Natural killer cell (primary cell): ENCODE data around the gene NPLOC4. TPM values are rescaled to one million over a fixed set of nuclear protein-coding genes. Genes with fewer than 3 reads are reported as not detected.

ENCODE experiments used
- ATAC-seq, 3 donors: fragments of 150-1000 bp in 2 of 3; fragments of 200-7000 bp in 1 of 3; cut with Tn5 transposase; 1 replicate in 1 of 3; 2 replicates in 2 of 3; pipeline ENCODE4 v1.10.0; 2021; ENCODE audit warnings: mild to moderate bottlenecking in 2 of 3, moderate library complexity in 2 of 3
- DNase-seq, 2 donors: peaks; one replicate each; pipeline versions ENCODE4 v3.0.0 to v3.0.0-alpha.2; 2013 to 2021; ENCODE audit warnings: mixed read lengths in 1 of 2
- H3K27ac ChIP-seq: one replicate; pipeline ENCODE4 v1.5.1; 2013; ENCODE audit warnings: mild to moderate bottlenecking, low read length
- H3K27me3 ChIP-seq: one replicate; pipeline ENCODE4 v1.6.1; 2013; ENCODE audit warnings: low read length; ENCODE audit not compliant: control insufficient read depth, insufficient read depth
- H3K36me3 ChIP-seq: one replicate; pipeline ENCODE4 v1.6.1; 2013; ENCODE audit warnings: low read length; ENCODE audit not compliant: control insufficient read depth, insufficient read depth
- H3K4me1 ChIP-seq: one replicate; pipeline ENCODE4 v1.6.1; 2013; ENCODE audit warnings: low read length; ENCODE audit not compliant: control insufficient read depth, insufficient read depth
- H3K4me3 ChIP-seq: one replicate; pipeline ENCODE4 v1.5.1; 2013; ENCODE audit warnings: low read length
- H3K9me3 ChIP-seq: one replicate; pipeline ENCODE4 v1.6.1; 2013; ENCODE audit warnings: low read length; ENCODE audit not compliant: control insufficient read depth, insufficient read depth
- H3K27ac Mint-ChIP-seq, 2 donors: one replicate each; pipeline ENCODE4 v1.8.0; 2022; ENCODE audit warnings: mild to moderate bottlenecking in 2 of 2, mixed read lengths in 2 of 2, moderate library complexity in 1 of 2
- H3K27me3 Mint-ChIP-seq, 2 donors: one replicate each; pipeline ENCODE4 v1.8.0; 2022; ENCODE audit warnings: low read depth in 2 of 2, mixed read lengths in 2 of 2
- H3K36me3 Mint-ChIP-seq: one replicate; pipeline ENCODE4 v1.8.0; 2022; ENCODE audit warnings: mixed read lengths
- H3K4me1 Mint-ChIP-seq, 2 donors: one replicate each; pipeline ENCODE4 v1.8.0; 2022; ENCODE audit warnings: mixed read lengths in 2 of 2
- H3K4me3 Mint-ChIP-seq: one replicate; pipeline ENCODE4 v1.8.0; 2022; ENCODE audit warnings: mild to moderate bottlenecking, moderate library complexity, mixed read lengths
- H3K9me3 Mint-ChIP-seq, 2 donors: one replicate each; pipeline ENCODE4 v1.8.0; 2022; ENCODE audit warnings: mixed read lengths in 2 of 2
- CTCF ChIP-seq: fragments of 200-600 bp; IDR thresholded peaks from one replicate; pipeline ENCODE4 v1.8.0; 2022; ENCODE audit warnings: antibody characterized with exemption
- WGBS: methylation state at CpG from one replicate; pipeline ENCODE4 v1.1.7; 2013; ENCODE audit warnings: missing lambda C conversion rate; ENCODE audit not compliant: insufficient coverage; 5-methylcytosine and 5-hydroxymethylcytosine counted together
- intact Hi-C: fragments of 100-400 bp; cut with micrococcal nuclease; formaldehyde crosslinking; loops from one replicate; pipeline ENCODE4 v1.14.2; 2022
- total RNA-seq, 4 donors: library from RNA; stranded (reverse); fragments of 120-200 nt in 1 of 4; gene quantifications; one replicate each; pipeline versions ENCODE4 v1.2.3 to v1.2.4, GENCODE V29; 2013 to 2022

NPLOC4 gene
- total RNA-seq, 3 donors from 2014 or later (not counting 1 experiment from before 2014, with no cell fraction given) = 96.2 to 117 (median 99.1) TPM

DNA sequence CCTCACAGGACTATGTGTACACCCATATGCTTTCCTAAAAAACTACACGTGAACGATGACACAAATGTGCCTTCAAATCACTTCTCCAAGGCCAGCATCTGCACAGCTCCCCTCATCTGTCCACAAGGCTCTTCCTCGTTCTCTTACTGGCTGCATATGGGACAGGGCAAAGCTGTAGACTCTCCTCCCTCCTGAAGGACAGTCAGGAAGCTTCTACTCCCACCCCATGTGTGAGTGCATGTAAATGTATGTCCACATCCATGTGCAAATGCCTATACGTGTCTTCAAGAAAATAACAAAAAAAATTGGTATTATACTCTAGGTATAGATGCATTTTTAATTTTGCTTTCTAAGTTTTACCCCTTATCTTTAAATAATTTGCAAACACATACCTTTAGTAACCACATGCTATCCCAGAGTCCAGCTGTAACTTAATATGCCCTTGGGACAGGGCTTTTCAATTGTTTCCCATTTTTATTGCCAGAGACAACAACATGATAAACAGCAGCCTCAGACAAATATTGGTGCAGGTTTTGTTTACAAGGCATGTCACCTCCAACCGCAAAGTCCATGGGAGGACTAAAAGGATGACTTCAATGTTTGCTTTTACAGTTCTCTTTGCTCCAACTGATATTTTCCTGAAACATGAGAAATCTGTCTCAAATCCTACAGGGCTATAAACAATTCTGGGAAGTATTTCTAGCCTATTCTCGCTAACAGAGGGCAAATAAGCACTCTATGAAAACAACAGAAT, 53.1 kb downstream of the NPLOC4 start:
- peaks cover 57% of the 10 kb centered on the region for H3K36me3 ChIP-seq
- WGBS = 98% methylated on average over 6 of the region's 6 CpGs
- no peaks in the 10 kb centered on the region for H3K27me3 Mint-ChIP-seq
- TF ChIP-seq CTCF = no peak
- H3K27ac Mint-ChIP-seq = no peak overlapping the region
- DNase-seq (no peak), ATAC-seq (no peak)
- no peaks in the 10 kb centered on the region for H3K9me3 ChIP-seq
- no peak overlapping the region for H3K4me3 ChIP-seq
- peaks cover 15% of the 10 kb centered on the region for H3K36me3 Mint-ChIP-seq
- no peaks in the 10 kb centered on the region for H3K27me3 ChIP-seq
- no peak overlapping the region for H3K4me3 Mint-ChIP-seq
- H3K4me1 Mint-ChIP-seq = peaks cover 10 to 15% of the 10 kb centered on the region in 2 donors
- H3K4me1 ChIP-seq = no peaks in the 10 kb centered on the region
- intact Hi-C loops = no loop called here
- H3K27ac ChIP-seq = no peak overlapping the region
- H3K9me3 Mint-ChIP-seq = no peaks in the 10 kb centered on the region

DNA sequence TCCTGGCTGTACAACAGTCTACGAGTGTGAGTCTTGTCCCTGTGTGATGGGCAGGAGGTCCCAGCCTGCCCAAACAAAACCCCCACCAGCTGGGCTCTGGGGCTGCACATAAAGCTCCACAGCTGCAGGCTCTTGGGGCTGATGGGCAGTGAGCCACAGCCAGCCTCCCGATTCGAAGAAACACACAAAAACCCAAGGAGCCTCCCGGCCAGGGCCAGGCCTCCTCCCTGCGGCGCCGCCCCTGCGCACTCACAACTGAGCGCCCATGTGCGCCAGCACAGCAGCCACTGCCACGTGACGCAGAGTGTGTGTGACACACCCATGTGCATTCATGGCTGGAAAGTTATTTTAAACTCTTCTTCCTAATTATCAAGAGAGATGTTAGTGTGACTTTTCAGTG, 54.2 kb downstream of the NPLOC4 start:
- Histone ChIP-seq H3K27me3 (no peaks in the 10 kb centered on the region), H3K9me3 (no peaks in the 10 kb centered on the region), H3K27ac (no peak overlapping the region), H3K36me3 (peaks cover 47% of the 10 kb centered on the region), H3K4me3 (no peak overlapping the region), H3K4me1 (no peaks in the 10 kb centered on the region)
- Mint-ChIP-seq H3K4me1 (peaks cover 15 to 24% of the 10 kb centered on the region in 2 donors), H3K27me3 (no peaks in the 10 kb centered on the region), H3K9me3 (no peaks in the 10 kb centered on the region), H3K27ac (no peak overlapping the region), H3K4me3 (no peak overlapping the region), H3K36me3 (peaks cover 10% of the 10 kb centered on the region)
- no peak for TF ChIP-seq CTCF
- 97% methylated on average over 12 of the region's 12 CpGs for WGBS
- ATAC-seq = no peak
- intact Hi-C loops = no loop called here
- no peak for DNase-seq

GRCh38 chr17:81582341-81582740, 54.6 kb downstream of the NPLOC4 start:
- TF ChIP-seq CTCF = no peak
- H3K4me1 Mint-ChIP-seq = peaks cover 18 to 28% of the 10 kb centered on the region in 2 donors
- no peaks in the 10 kb centered on the region for H3K9me3 ChIP-seq
- H3K4me1 ChIP-seq = no peaks in the 10 kb centered on the region
- no peak overlapping the region for H3K27ac ChIP-seq
- peaks cover 47% of the 10 kb centered on the region for H3K36me3 ChIP-seq
- H3K27ac Mint-ChIP-seq = no peak overlapping the region
- H3K4me3 ChIP-seq = no peak overlapping the region
- H3K36me3 Mint-ChIP-seq = peaks cover 9% of the 10 kb centered on the region
- H3K9me3 Mint-ChIP-seq = no peaks in the 10 kb centered on the region
- H3K4me3 Mint-ChIP-seq = no peak overlapping the region
- no peak for ATAC-seq
- WGBS = 85% methylated on average over 4 of the region's 5 CpGs
- H3K27me3 Mint-ChIP-seq = no peaks in the 10 kb centered on the region
- DNase-seq = no peak
- intact Hi-C loops = no loop called here
- no peaks in the 10 kb centered on the region for H3K27me3 ChIP-seq

DNA sequence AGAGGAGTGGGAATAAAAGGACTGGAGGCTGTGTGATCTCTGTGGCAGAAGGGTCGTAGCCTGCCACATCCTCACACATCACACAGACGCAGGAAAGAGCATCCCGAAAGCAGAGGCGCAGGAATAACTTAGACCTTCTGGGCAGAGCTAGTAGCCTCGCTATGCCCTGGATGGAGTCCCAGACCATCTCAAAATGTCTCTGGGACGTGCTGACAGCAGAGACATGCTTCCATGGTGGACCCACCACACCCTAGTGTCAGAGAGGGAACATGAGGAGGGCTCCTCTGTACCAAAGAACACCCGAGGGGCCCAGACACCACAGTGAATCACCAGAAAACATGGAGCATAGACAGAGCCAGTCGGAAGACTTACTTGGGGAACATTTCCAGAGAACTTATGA, 55.2 kb downstream of the NPLOC4 start:
- H3K27ac ChIP-seq = no peak overlapping the region
- peaks cover 9% of the 10 kb centered on the region for H3K36me3 Mint-ChIP-seq
- intact Hi-C loops = no loop called here
- no peaks in the 10 kb centered on the region for H3K27me3 ChIP-seq
- H3K4me1 ChIP-seq = no peaks in the 10 kb centered on the region
- H3K9me3 Mint-ChIP-seq = no peaks in the 10 kb centered on the region
- no peak overlapping the region for H3K27ac Mint-ChIP-seq
- peaks cover 43% of the 10 kb centered on the region for H3K36me3 ChIP-seq
- 96% methylated on average over 8 of the region's 8 CpGs for WGBS
- ATAC-seq = no peak
- H3K9me3 ChIP-seq = no peaks in the 10 kb centered on the region
- no peak overlapping the region for H3K4me3 ChIP-seq
- no peak overlapping the region for H3K4me3 Mint-ChIP-seq
- no peak for TF ChIP-seq CTCF
- peaks cover 18 to 31% of the 10 kb centered on the region in 2 donors for H3K4me1 Mint-ChIP-seq
- no peaks in the 10 kb centered on the region for H3K27me3 Mint-ChIP-seq
- no peak for DNase-seq
